GM21423 (cell line): ENCODE results near the gene RGS14.
A peak's percentile ranks its signal among the peaks of the same experiment; 100 is the strongest.

ENCODE experiments used
- ATAC-seq: cut with Tn5 transposase; IDR thresholded peaks from one replicate; pipeline ENCODE4 v1.9.1; 2021; ENCODE audit warnings: mild to moderate bottlenecking, moderate library complexity; ENCODE audit not compliant: unreplicated experiment

The RGS14 gene, protein sequence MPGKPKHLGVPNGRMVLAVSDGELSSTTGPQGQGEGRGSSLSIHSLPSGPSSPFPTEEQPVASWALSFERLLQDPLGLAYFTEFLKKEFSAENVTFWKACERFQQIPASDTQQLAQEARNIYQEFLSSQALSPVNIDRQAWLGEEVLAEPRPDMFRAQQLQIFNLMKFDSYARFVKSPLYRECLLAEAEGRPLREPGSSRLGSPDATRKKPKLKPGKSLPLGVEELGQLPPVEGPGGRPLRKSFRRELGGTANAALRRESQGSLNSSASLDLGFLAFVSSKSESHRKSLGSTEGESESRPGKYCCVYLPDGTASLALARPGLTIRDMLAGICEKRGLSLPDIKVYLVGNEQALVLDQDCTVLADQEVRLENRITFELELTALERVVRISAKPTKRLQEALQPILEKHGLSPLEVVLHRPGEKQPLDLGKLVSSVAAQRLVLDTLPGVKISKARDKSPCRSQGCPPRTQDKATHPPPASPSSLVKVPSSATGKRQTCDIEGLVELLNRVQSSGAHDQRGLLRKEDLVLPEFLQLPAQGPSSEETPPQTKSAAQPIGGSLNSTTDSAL

DNA sequence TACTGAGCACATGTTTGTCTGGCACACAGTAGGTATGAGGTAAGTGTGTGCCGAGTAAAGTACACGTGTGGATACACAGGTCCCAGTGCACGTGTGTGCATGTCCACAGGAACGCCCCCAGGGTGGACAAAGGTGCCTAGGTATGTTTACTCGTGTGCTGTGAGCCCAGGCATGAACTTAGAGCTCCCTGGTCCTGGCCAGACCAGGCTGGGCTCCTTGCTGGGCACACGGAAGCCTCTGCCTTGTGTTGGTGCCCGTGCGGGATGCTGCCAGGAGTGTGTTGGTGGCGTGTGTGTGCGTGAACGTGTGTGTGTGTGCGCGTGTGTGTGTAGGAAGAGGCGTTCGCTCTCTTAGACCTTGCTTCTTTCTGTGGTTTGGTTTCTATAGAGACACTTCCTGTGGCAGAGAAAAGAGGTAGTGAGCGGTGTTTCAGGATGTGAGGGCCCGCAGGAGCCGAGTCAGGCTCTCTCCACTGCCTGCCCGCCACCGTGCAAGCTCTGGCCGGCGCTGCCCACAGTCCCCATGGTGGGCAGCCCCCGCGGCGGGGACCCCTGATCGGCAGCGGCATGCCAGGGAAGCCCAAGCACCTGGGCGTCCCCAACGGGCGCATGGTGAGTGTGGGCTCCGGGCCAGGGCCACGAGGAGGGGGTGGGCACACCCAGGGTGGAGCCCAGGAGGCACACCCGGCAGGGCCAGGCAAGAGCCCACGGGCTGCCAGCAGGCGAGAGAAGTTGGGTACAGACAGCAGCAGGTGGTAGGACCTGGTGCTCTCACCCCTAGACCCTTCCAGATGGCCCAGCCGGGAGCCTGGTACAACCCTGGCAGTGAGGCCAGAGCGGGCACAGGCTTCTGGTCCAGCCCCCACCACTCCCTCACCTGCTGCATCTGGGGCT, at the start of gene RGS14:
TSS of gene RGS14 (plus strand) at position 466 of the 893 bp plus-strand sequence. CDS start at position 567, 101 bp downstream.
- peak; percentile 89 for ATAC-seq

DNA sequence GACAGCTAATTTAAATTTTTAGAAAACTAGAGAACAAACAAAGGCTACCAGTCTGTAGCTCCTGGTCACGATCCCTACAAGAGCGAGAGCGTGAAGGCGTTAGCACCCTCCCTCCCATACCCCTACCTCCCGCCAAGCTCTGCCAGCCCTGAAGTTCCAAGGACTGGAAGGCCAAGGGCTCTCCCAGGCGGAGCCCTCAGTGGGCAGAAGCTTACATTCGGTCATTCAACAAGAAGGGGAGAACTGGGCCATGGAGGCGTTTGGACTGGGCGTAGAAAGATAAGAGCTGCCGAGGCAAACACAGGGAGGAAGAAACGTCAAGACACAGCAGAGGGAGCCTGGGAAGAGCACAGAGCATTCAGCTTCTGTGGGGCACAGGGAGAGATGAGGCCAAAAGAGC, 49.0 kb upstream of the RGS14 start:
- ATAC-seq: no peak

DNA sequence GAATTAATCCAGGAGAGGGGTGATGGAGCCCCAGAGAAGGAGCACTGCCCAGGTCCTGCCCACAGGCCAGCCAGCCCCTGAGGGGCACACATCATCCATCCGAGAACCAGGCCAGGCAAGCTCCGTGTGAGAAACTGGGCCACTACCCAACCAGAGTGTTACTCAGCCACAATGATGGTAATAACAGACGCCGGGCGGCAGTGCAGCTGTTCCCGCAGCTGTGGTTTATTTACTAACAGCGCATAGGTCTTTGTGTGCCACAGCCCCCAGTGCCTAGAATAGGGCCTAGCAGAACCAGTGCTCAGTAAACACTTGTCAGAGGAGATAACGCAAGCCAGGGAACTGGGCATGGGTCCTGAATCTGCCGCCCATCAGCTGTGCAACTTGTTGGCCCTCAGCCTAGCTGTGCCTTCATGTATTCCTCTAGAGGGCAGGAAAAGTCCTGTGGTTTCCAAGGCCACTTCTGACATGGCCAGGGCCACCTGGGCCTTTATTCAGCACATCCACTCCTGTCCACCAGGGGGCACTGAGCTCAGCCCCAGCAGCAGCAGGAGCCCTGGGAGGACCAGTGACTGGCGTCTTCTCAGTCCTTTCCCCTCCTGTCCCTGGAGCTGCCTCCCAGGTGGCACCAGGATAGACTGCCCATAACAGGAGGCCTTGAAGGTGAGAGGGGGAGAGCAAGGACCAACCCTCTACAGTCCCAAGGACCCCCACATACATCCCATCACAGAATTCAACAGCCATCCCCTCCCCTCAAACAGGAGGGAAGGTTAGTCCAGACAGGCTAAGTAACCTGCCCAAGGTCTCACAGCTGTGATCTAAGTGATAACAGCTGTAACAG, 48.2 kb upstream of the RGS14 start:
- ATAC-seq: no peak

DNA sequence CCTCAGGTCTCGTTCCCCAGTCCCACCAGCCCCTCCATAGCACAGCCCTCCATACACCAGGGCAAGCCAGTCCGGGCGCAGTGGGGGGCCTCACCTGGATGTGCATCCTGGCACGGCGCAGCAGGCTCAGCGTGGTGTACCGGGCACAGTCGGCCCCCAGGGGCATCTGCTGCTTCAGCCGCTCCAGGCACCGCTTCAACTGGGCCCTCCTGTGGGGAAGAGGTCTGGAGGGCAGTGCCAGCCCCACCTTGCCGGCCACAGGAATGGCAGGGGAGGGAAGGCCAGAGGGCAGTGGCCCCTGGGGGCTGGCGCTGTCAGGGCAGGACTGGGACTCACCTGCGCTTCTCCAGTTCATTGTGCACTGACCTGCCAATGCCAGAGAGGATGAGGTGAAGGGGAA, 47.4 kb upstream of the RGS14 start:
- no peak for ATAC-seq

DNA sequence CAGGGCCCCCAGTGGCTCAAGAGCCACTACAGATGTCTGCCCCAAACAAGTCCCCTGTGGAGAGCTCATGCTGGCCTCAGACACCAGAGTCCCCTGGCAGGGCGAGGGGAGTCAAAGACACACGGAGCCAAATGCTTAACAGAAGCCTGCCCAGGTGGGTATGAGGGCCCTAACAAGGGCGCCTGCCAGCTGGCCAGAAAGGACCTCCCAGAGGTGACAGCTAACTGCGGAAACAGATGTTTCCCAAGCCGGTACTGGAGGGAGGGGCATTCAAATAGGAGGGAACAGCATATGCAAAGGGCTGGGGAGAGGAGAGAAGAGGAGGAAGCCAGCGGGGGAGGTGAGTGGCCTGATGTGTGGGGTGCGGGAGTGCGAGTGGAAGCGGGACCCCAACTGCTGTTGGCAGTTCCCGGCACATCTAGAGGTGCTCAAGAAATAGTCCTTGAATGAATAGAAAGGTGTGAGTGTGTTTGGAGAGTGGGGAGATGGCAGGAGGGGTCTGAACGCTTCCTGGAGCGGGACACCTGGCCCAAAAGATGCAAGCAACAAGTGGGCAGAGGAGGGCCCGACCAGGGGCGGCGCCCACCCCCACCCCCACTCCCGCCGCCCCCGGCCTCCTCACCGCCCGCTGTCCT, 46.9 kb upstream of the RGS14 start:
- ATAC-seq: no peak

DNA sequence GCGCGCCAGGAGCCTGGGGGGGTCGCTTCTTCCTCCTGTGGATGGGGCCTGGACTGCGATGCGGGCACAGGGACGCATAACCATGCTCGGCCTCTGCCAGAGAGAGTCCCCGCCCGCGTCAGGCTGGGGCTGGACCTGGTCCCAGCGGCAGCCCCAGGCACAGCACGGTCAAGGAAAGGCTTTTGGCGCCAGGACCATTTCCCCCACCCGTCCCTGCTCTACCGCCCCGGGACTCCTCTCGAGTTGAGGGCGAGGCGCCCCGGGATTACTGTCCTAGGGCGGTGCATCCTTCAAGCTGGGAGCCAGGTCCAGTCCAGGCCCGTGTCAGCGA, 46.4 kb upstream of the RGS14 start:
- no peak for ATAC-seq

DNA sequence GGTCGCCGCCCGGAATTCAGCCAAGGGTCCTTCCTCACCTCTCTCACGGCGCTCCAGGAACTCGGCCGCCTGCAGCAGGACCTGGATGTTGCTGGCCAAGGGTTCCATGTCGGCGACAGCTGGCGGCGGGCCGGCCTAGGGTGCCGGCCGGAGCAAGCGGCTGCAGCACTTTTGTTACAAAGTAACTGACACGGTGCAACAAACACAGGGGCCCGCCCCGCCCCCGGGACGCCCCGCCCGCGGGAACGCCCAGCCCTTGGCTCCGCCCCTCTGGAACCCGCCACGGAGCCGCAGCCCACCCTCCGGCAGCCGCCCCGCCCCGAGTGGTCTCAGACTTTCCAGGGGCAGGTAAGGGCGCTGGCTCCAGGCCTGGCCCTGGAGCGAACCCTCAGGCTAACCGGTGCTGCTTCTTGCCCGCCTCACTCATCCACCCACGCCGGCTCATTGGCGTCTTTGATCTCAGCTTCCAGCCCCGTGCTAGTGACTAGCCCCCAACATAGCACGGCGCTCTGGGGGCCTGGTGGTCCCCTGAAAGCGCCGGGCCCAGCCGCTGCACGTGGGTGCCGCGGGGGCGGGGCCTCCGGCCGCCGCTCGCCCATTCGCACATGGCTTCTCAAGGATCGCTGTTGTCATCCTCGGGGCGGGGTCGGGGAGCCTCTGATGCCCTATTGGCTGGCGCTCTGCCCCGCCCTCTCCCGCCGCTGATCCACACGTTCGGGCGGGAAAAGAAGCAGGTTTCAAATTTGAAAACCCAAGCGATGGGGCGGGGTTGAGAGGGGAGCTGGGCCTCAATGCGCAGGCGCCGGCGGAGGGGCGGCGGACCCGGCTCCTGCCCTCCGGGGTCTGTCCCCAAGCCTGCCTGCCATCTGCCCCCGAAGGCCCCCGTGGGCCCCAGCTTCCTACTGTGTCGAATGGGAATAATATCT, 45.7 kb upstream of the RGS14 start, which contains the start of gene MXD3:
TSS of gene MXD3 (minus strand) at position 176 of the 926 bp plus-strand sequence. CDS start at position 108, 68 bp downstream.
- ATAC-seq: peak; percentile 75

DNA sequence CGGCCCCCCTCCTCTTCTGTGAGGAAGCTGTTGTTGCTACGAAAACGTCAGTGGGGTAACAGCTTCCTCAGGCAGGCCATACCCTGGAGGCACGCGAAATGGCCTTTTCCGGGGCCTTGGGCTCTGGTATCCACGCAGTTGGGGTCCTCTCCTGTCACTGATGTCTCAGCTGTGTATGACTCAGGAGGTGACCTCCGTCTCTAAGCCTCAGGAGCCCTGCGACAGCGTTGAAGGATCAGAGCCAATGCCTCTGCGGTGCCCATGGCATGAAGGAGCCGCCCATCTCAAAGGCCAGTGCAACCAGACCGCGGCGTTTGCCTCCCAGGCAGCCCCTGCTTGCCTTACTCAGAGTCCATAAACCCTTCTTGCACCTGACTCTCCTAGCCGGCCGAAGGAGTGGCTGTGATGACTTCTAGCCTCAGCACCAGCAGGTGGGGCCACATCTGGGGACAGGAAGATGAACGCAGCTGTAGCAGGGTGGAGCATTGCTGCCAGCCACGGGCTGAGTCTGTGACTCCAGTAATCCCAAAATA, 45.0 kb upstream of the RGS14 start:
- peak; percentile 24 for ATAC-seq

DNA sequence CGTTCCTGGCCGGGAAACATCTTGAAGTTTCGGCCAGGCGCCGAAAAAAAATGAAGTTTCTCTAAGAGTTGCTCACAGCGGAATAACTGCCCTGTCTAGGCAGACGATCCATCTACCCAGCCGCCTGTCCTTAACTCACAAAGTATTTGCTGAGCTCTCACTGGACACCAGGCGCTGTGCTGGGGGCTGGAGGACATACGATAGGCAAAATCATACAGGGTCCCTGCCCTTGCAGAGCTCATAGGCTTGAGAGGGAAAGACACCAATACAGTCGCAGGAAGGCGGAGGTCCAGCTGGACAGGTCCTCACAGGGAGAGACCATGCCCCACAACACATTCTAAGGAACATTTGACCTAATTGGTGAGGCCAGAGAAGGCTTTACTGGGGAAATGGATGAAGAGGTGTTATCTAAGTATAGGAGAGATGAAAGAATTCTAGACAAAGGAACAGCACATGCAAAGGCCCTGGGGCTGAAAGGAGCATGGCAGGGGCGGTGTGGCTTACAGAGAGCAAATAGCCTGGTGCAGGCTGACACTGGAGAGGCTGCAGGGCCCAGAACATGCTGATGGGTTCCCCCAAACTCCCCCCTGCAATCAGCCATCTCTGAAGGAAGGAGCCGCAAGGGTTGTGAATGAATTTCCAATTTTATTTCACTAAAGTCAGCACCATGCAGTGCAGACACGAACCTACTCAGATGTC, 44.0 kb upstream of the RGS14 start:
- no peak for ATAC-seq

DNA sequence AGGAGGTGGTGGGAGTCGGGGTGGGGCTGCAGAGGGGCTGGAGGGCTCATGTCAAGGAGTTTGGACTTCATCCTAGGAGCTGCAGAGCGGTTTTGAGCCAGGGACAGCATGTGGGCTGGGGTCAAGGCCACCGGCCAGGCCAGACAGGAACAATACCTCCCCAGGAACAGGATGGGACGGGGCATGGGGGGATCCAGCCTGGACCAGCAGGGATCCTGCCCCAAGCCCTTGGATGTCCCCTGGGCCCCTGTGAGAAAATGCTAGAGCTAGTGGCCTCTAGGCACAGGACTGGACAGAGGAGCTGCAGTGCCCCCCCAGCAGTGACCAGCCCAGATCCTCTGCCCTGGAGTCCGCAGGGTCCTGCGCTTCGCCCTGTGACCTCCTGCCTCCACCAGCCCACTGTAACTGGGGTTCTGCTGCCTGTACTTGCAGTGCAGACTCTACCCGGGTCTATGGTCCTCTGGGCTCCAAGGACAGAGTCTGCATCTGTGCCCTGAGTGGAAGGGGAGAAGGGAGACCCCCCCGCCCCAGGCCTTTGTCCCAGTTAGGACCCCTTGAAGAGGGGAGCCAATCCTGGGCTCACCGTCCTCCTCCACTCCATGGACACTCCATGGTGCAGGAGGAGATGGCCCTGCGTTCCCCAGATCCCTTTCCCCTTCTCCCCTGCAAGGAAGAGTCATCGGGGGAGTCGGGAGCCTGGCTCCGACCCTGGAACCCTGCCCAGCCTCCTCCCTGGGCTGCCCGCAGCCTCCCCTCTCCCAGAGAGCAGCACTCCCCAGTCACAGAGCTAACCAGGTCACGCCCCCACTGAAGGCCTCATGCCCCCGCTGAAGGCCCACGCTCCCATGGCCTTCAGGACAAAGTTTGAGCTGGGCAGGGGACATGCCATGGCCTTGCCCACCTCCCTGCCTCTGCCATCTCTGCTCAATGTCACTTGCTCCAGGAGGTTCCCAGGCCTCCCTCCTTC, 43.1 kb upstream of the RGS14 start:
- ATAC-seq: no peak

DNA sequence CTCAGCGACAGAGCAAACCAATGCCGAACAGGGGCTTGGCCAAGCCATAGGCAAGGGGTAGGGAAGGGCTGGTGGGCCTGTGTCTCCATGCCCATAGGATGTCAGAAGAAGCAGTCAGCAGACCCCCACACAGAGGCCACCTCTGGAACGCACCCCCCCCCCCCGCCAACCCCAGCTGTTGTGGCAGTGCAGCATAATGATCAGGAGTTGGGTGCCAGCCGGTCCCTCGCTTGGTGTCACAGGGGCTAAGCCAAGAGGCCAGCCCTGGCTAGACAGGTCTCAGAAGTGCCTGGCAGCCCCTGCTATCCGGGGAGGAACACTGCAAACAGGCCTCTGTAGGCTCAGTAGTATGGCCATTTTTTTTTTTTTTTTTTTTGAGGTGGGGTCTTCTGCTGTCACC, 42.3 kb upstream of the RGS14 start:
- ATAC-seq: no peak

DNA sequence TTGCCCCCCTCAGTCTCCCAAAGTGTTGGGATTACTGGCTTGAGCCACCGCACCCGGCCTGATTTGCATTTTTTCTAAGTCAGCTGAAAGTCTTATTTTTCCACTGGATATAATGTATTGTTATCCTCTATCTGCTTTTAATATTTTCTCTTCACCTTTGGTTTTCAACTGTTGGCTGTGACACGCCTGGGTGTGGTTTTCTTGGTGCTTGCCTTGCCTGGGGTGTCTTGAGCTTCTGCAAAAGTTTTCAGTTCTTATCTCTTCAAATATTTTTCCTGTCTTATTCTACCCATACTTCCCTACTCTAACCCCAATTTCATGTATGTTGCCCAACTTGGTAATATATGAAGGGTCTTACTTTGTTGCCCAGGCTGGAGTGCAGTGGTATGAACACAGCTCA, 41.7 kb upstream of the RGS14 start:
- no peak for ATAC-seq

DNA sequence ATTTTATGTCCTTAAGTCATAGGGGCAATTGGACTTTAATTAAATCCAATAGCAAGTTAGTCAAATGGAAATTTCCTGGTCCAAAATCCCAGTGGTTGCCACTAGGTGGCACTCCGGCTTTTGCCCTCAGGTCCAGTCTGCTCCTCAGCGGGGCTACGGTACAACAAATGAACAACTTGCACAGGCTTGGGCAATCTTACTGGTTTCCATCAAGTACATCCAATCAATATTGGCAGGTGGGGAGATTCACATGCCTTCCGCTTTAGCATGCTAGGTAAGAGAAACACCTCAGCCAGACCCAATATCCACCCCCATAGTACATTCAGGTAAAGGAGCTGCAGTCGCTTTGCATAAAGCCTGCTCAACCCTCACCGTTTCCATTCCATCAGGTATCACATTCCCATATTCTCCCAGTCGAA, 39.8 kb upstream of the RGS14 start:
- no peak for ATAC-seq

DNA sequence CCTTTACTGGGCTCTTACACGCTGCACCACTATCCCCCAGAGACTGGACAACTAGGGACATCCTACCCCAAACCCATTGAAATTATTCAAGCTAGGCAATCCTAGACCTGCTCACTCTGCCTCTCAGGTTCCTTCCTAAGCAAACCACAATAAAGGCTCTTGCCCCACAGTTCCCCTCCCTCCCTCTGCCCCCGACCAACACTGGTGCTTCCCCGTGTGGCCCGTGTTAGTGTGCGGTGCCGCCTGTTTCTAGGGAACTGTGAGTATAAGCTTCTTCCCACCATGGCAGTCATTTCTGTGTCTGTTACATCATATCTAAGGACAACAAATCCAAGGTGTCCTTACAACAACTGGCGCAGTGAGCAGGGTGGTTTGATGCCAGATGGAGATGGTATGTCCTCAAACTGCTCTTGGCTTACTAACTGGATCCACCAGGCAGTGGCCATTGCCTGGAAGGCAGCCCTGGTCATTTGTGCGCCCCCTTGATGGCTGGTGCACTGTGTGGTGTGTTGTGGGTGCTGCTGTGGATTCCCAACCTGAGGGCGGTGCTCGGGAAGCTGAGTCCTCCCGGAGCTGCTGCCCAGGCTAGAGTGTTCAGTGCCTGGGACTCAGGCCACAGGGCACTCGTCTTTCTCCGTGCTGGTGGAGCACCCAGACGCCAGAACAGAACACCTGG, 37.7 kb upstream of the RGS14 start:
- ATAC-seq: no peak

DNA sequence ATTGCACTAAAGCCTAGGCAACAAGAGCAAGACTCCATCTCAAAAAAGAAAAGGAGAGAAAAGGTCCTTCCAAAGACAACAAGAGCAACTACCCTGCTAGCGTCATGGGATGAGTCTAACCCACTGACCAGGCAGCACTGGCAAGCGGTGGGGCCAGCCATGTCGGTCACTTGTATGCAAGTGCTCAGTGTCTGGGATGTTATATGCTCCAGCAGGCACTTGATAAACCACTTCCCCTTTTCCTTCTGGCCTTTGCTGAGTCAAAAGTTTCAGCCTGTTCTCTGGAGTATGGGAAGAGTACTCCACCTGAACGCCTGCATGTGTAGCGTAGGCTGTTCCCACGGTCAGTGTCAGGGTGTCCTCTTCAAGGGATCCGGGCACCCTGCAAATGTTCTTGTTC, 36.8 kb upstream of the RGS14 start:
- ATAC-seq: no peak

DNA sequence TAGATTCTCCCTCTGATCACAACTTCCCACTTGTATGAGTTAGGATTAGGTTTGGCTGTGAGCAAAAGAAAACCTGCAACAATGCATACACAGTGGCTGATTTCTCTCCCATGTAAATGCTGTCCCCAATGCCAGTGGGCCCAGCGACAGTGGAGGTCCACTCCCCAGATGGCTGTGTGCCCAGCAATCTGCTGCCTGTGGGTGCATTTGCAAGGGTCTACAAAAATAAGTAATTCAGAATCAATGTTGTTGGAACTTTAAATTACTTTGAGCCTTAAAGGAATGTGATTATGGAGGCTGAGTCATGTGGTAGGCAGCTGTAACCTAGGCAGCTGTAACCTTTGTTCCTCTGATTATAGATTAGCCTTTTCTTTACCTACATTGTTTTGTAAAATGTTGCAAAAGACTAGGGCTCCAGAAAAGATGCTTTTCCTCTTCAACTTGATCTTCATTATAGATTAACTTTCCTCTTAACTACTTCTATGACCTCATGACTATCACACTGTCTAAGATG, 31.8 kb upstream of the RGS14 start:
- no peak for ATAC-seq
